ENCODE measurements around the gene ATCAY. TPM values are rescaled to one million over a fixed set of nuclear protein-coding genes. Genes with fewer than 3 reads are reported as not detected.

ATCAY gene
- total RNA-seq, 2 experiments from 2014 or later, result not detected

- CTCF ChIA-PET (ENCODE audit: unreplicated experiment), result no interaction called here
- no peak overlapping the region for H3K4me2 ChIP-seq (ENCODE audit: low read length)
- POLR2A ChIA-PET, result no interaction called here
- no peak overlapping the region for H2AFZ ChIP-seq (ENCODE audit: low read length)
- no peaks in the 10 kb centered on the region for H3K36me3 ChIP-seq (ENCODE audit: insufficient read depth, low read length)
- intact Hi-C loops (cut with micrococcal nuclease; ENCODE audit: unreplicated experiment), result no loop called here
- no peak overlapping the region for H3K4me3 ChIP-seq (ENCODE audit: low read depth, low read length, poor library complexity, severe bottlenecking)
- H3K27ac ChIP-seq (ENCODE audit: low read depth, low read length, poor library complexity, severe bottlenecking), result no peak overlapping the region
- TF ChIP-seq EZH2phosphoT487 (IDR thresholded peaks at IDR 0.05; ENCODE audit: borderline replicate concordance, low read depth, low read length) (no peak), CTCF (conservative IDR thresholded peaks at IDR 0.05; ENCODE audit: low read length) (no peak)
- H3K4me1 ChIP-seq (ENCODE audit: insufficient read depth, low read length, poor library complexity, severe bottlenecking), result no peaks in the 10 kb centered on the region
- no TSS peak for BruUV-seq (replicated peaks)
- H3K9me2 ChIP-seq (ENCODE audit: insufficient read depth, low read length), result no peaks in the 10 kb centered on the region
- 0 out of 2 replicates have a peak, but pooled peaks cover 3% of the 10 kb centered on the region for H3K9me3 ChIP-seq (ENCODE audit: low read length)
- DNase-seq (ENCODE audit: low spot score), result no peak
- no peaks in the 10 kb centered on the region for H3K79me2 ChIP-seq (ENCODE audit: insufficient read depth, low read depth, low read length)
- no peaks in the 10 kb centered on the region for H4K20me1 ChIP-seq (ENCODE audit: insufficient read depth, low read length)
Observed at GRCh38 chr19:3923096-3923758, 42.7 kb downstream of the ATCAY start.

- H2AFZ ChIP-seq (ENCODE audit: low read length), result no peak overlapping the region
- POLR2A ChIA-PET, result no interaction called here
- TF ChIP-seq CTCF (conservative IDR thresholded peaks at IDR 0.05; ENCODE audit: low read length), result no peak
- no peaks in the 10 kb centered on the region for H3K36me3 ChIP-seq (ENCODE audit: insufficient read depth, low read length)
- no peaks in the 10 kb centered on the region for H3K79me2 ChIP-seq (ENCODE audit: insufficient read depth, low read depth, low read length)
- DNase-seq (ENCODE audit: low spot score), result no peak
- H3K4me3 ChIP-seq (ENCODE audit: low read depth, low read length, poor library complexity, severe bottlenecking), result no peak overlapping the region
- intact Hi-C loops (cut with micrococcal nuclease; ENCODE audit: unreplicated experiment), result no loop called here
- no peaks in the 10 kb centered on the region for H3K4me1 ChIP-seq (ENCODE audit: insufficient read depth, low read length, poor library complexity, severe bottlenecking)
- H3K9me2 ChIP-seq (ENCODE audit: insufficient read depth, low read length), result no peaks in the 10 kb centered on the region
- H3K9me3 ChIP-seq (ENCODE audit: low read length), result 0 out of 2 replicates have a peak, but pooled peaks cover 3% of the 10 kb centered on the region
- no TSS peak for BruUV-seq (replicated peaks)
- no peak overlapping the region for H3K27ac ChIP-seq (ENCODE audit: low read depth, low read length, poor library complexity, severe bottlenecking)
- H4K20me1 ChIP-seq (ENCODE audit: insufficient read depth, low read length), result no peaks in the 10 kb centered on the region
- no peak overlapping the region for H3K4me2 ChIP-seq (ENCODE audit: low read length)
- CTCF ChIA-PET (ENCODE audit: unreplicated experiment), result no interaction called here
Observed at GRCh38 chr19:3923912-3924311, 43.4 kb downstream of the ATCAY start.

GRCh38 chr19:3931041-3931440, 50.6 kb downstream of the ATCAY start:
- Histone ChIP-seq H3K4me2 (ENCODE audit: low read length) (no peak overlapping the region), H3K27ac (ENCODE audit: low read depth, low read length, poor library complexity, severe bottlenecking) (no peak overlapping the region), H3K36me3 (ENCODE audit: insufficient read depth, low read length) (no peaks in the 10 kb centered on the region), H3K9me3 (ENCODE audit: low read length) (no peaks in the 10 kb centered on the region), H3K9me2 (ENCODE audit: insufficient read depth, low read length) (no peaks in the 10 kb centered on the region), H4K20me1 (ENCODE audit: insufficient read depth, low read length) (no peaks in the 10 kb centered on the region), H3K4me3 (ENCODE audit: low read depth, low read length, poor library complexity, severe bottlenecking) (no peak overlapping the region), H2AFZ (ENCODE audit: low read length) (no peak overlapping the region), H3K79me2 (ENCODE audit: insufficient read depth, low read depth, low read length) (no peaks in the 10 kb centered on the region), H3K4me1 (ENCODE audit: insufficient read depth, low read length, poor library complexity, severe bottlenecking) (no peaks in the 10 kb centered on the region)
- ChIA-PET POLR2A (no interaction called here), CTCF (ENCODE audit: unreplicated experiment) (no interaction called here)
- TF ChIP-seq CTCF (conservative IDR thresholded peaks at IDR 0.05; ENCODE audit: low read length) (no peak), EZH2phosphoT487 (IDR thresholded peaks at IDR 0.05; ENCODE audit: borderline replicate concordance, low read depth, low read length) (no peak)
- intact Hi-C loops (cut with micrococcal nuclease; ENCODE audit: unreplicated experiment), result no loop called here
- no peak for DNase-seq (ENCODE audit: low spot score)
- BruUV-seq (replicated peaks), result no TSS peak

Data from OCI-LY7 (cell line).